ENCODE results near the gene SUMO3.
"Not testable (repeated sequence)": the region's sequence is repeated elsewhere in the genome, so short reads cannot be mapped to it uniquely, and the experiment has no call there.

The SUMO3 gene

DNA sequence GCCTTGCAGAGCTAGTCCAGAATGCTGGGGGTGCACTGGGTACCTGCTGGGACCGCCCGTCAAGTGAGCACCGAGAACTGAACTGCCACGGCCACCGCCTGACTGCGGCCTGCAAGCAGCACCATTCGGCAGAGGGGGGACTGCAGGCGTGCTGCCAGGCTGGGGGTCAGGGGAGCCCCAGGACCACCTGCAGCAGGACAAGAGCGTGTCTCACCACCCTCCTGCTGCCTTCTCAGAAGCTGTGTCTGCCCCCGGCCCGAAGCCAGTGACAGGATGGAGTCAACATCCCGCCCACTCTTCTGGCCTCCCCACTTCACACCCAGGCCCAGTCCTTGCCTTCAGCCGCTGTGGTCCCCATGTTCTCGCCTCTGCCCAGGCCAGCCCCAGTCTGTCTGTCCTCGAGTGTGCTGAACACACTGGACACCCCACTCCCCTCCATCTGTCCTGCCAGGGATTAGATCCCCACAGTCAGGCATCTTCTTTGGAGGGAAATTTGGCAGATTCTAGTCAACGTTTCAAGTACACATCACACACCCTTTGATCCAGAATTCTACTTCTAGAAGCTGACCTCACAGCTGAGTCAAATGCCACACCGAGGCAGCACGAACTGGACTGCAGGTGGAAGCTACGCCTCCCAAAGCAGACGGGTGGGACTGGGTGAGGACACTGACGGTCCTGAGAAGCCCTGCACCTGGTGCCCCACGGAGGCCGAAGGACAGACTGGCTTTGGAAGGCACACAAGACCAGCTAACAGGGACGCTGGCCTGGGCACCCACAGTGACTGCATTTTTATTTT, 29.6 kb upstream of the SUMO3 start:
- no peak for DNase-seq (ENCODE audit: low read depth in 2 of 2)

DNA sequence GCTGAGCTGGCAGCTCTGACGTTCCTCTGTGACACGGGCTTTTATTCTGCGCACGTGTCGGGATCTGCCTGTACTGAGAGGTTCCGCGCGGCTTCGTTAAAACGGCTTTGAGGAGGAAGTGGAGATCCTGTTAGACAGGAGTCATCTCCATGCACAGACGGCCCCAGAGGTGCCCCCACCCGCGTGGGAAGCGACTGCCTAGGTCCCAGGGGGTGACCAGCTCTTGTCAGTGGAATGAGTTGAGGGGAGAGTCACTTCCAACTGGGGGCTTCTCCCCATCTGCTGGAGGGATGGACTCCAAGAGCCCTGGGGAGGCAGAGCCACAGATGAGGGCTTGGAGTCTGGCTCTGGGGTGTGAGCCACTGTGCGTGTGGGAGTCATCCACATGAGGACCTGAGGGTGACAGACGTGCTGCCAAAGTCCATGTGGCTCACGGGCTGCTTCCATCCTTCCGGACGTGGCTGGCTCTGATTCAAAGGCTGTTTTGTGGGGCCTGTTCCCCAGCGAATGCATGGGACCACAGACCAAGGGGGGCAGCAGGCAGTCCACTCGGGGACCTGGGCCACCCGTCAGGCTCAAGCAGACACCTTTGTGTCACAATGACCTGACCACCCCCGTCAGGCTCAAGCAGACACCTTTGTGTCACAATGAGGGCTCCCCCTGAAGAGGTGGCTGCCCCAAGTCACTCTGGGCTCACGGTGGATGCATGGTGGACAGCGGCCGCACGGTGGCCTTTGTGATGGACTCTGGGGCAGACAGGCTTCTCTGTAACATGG, 28.8 kb upstream of the SUMO3 start:
- DNase-seq (ENCODE audit: low read depth in 2 of 2), result no peak

GRCh38 chr21:44846224-44846484, 28.3 kb upstream of the SUMO3 start:
- DNase-seq (ENCODE audit: low read depth in 2 of 2), result no peak

DNA sequence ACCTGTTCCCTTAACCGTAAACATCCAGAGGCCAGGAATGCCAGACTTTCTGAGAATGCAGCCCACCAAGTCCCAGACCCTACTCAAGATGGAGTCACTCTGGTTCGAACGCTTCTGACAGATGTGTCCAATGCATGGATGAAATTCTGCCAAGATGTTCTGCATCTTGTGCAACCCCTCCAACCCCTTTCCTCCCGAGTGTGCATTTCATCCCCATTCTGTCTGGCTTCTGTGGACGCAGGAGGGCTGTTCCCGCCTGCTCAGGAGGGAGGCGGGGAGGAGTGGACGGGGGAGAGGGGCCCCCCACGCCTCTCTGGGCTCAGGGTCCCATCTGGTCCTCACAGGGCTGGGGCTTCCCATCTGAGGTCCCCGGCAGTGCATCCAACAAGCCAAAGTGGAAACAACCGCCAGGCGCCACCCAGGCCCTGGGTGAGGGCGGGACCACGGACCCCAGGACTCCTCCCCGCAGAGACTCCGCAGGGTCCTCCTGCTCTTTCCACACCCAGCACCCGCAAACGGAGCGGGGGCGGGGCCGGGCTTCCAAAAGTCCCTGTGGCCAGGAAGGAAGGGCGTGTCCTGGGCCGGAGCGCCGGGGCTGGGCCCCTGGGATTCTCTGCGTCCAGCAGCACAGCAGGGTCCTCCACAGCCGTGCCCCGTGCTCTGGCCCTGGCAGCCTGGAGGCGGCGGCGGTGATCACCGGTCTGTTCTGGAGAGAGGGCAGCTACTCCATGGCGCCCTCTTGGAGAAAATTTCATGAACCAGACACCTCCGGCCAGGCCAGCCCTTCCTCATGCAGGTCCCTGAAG, 27.8 kb upstream of the SUMO3 start:
- peak; percentile 59 to 61 for DNase-seq (ENCODE audit: low read depth in 2 of 2)

DNA sequence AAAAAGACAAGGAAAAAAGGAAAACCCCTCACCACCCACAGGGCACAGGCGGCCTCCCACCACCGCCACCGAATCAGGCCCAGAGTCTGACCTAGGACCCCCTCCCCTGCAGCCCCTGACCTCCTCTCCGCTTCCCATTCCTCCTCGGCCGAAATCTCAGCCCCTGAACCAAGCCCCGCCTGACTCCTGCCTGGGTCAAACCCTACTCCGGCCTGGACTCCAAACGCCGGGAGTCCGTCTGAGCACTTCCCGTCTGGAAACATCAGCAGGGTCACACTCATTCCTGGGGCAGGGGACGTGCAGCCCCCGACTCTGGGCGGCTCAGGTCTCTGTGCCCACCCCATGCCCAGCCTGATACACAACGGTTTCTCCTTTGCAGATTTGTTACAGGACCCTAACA, 26.4 kb upstream of the SUMO3 start:
- no peak for DNase-seq (ENCODE audit: low read depth in 2 of 2)

DNA sequence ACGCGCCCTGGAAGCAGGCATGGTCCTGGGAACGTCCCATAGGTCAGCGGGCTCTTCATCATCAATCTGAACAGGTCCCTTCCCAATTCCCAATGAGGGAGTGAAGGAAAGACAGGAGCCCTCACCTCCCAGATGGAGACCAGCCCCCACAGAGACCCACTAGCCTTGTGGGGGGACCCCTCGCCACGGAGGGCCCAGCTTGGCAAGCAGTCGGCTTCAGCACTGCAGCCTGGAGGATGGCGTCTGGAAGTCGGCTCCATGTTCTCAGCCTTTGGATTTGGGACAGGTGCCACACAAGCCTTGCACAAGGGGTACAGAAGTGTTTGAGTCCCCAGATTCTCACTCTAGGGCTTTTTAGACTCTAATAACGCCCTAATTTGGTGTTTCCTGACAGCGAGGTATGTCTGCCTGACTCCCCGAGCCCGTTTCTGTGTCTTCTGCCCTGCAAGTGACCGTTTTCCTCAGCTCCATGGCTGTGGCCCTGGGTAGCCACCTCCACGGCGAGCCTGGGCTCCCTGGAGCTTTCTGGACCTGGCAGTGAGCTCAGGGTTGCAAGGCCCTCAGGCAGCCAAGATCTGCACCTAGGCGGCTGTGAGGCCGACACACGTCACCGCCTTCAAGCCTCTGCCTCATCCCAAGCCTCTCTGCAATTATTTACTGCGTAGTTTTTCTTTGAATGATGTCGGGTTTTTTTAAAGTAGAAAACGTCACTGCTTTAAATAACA, 25.0 kb upstream of the SUMO3 start:
- no peak for DNase-seq (ENCODE audit: low read depth in 2 of 2)

DNA sequence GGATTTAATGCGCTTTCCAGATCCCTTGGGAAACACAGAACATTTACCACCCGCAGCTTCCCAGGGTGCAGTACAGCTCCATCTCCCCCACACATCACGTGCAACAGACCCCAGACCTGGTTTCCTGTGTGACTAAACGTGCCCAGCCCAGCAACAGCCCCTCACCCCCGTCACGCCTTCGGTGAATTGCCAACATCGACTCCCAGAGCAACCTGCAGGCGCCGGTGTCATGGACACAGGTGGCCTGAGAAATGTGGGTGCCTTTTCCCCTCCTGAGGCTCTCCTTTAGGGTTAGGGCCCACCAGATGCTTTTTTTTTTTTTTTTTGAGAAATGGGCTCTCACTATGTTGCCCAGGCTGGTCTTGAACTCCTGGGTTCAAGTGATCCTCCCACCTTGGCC, 24.2 kb upstream of the SUMO3 start:
- no peak for DNase-seq (ENCODE audit: low read depth in 2 of 2)

- DNase-seq (ENCODE audit: low read depth in 2 of 2), result no peak
These were observed 22.9 kb upstream of the SUMO3 start for GRCh38 chr21:44840771-44841170.

DNA sequence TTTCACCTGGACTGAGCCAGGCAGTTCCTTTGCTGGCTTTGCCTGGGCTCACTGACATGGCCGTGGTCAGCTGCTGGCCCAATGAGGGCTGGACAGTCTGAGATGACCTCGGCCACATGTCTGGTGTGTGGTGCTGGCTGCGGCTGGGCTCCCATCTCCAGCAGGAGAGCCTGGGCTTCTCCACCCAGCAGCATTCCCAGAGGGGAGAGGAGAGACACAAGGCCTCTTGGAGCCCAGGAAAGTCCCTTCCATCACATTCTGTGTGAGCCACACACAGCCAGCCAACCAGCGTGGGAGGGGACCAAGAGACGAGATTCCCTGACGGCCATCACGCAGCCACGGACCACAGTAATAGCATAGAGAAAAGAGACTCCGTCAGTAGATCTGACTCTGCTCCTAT, 21.1 kb upstream of the SUMO3 start:
- DNase-seq (ENCODE audit: low read depth in 2 of 2), result no peak

GRCh38 chr21:44838039-44838895, 20.4 kb upstream of the SUMO3 start:
- DNase-seq (ENCODE audit: low read depth in 2 of 2), result no peak

DNA sequence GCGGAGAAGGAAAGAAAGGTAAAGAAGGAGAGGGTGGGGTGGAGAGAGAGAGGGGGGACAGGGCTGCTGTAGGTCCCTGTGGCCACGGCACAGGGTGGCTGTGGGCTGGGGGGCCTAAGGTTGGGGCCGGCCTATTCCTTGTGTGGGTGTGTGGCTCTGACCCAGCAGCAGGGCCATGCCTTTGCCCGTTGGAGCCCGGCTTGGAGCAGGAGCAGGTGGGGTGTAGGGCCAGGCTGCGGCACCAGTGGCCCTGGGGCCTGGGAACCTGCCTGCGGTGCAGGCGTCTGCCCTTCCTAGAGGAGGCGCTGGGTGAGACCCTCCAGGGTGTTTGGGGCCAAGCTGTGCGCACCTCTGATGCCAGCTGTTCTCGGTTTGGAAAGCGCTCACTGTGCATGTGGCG, 19.7 kb upstream of the SUMO3 start:
- DNase-seq (ENCODE audit: low read depth in 2 of 2), result no peak

GRCh38 chr21:44836666-44837471, 19.0 kb upstream of the SUMO3 start:
- DNase-seq (ENCODE audit: low read depth in 2 of 2), result no peak

DNA sequence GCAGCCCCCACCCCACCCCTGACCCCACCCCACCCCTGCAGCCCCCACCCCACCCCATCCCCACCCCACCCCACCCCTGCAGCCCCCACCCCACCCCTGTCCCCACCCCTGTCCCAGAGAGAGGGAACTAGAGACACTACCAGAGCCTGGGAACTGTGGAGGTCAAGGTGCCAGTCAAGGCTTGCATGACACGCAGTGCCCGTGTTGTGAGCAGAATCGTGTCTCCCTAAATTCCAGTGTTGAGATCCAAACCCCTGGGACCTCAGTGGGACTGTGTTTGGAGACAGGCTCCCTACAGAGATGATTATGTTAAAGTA, 18.4 kb upstream of the SUMO3 start:
- DNase-seq (ENCODE audit: low read depth in 2 of 2), result no peak

- DNase-seq (ENCODE audit: low read depth in 2 of 2), result no peak
These were observed 17.7 kb upstream of the SUMO3 start for GRCh38 chr21:44835647-44835973.

- DNase-seq (ENCODE audit: low read depth in 2 of 2), result no peak
These were observed 17.2 kb upstream of the SUMO3 start for GRCh38 chr21:44834951-44835646.

DNA sequence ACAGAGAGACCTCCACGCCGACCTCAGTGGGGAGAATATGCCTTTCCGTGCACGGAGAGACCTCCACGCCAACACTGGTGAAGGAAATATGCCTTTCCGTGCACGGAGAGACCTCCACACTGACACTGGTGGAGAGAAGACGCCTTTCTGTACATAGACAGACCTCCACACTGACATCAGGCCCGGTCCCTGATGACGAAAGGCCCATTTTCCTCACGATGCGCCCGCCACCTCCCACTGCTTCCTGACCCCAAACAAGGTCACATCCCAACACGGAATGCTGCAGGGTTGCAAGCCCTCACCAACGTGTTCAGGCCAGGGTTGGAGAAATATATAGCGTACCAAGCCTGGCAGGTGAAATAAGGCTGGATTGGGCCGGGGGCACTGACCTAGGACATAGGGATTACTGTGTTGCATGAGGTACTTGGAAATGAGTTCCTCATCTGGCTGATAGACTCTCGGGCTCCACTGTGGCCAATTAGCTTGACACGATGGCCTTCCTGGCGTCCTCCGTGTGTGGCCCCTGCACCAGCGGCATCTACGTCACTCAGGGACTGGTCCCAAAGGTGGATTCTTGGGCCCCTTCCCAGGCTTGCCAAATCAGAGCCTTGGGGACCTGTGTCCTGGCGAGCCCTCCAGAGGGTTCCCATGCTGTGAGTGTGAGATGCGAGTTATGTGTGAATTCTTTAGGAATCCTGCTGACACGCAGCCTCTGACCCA, 16.5 kb upstream of the SUMO3 start:
- DNase-seq (ENCODE audit: low read depth in 2 of 2), result no peak

- no peak for DNase-seq (ENCODE audit: low read depth in 2 of 2)
These were observed 15.8 kb upstream of the SUMO3 start for GRCh38 chr21:44833663-44834062.

- DNase-seq (ENCODE audit: low read depth in 2 of 2), result not testable (repeated sequence)
These were observed 14.8 kb upstream of the SUMO3 start for GRCh38 chr21:44832516-44833255.
